ENCODE results near the gene C1QTNF5. TPM values are rescaled to one million over a fixed set of nuclear protein-coding genes. Genes with fewer than 3 reads are reported as not detected.

C1QTNF5 gene
- total and polyA plus RNA-seq, 2 donors from 2014 or later = 40.4 to 42.8 TPM

DNA sequence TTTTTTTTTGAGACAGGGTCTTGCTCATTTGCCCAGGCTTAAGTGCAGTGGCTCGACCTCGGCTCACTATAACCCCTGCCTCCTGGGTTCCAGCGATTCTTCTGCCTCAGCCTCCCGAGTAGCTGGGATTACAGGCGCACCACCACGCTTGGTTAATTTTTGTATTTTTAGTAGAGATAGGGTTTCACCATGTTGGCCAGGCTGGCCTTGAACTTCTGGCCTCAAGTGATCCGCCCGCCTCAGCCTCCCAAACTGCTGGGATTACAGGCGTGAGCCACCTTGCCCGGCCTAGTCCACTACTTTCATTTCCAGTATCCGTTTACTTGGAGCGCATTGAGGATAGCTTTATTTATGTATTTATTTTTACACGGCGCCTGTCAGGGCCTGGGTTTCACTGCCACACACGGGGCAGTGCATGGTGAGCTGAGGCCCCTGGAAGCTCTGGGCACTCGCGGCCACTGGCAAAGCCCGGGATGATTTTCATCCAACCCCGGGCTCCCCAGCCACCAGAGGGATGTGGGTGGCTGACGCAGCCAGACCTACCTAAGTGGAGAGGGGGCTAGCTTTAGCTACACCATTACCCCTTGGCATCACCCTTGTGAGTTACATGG lies 17.7 kb downstream of the C1QTNF5 start:
- peaks cover 0 to 11% (median 0%) of the 10 kb centered on the region in 3 donors for H3K4me1 ChIP-seq (ENCODE audit: control insufficient read depth in 2 of 3, insufficient read depth in 2 of 3, low read depth in 1 of 3, low read length in 3 of 3)
- H3K9me3 ChIP-seq (ENCODE audit: control insufficient read depth in 2 of 3, insufficient read depth in 1 of 3, low read length in 3 of 3) = no peaks in the 10 kb centered on the region
- H3K27me3 ChIP-seq (ENCODE audit: control insufficient read depth, insufficient read depth, low read length) = no peaks in the 10 kb centered on the region
- no peak overlapping the region for H3K9ac ChIP-seq (ENCODE audit: low read length in 3 of 3)
- intact Hi-C loops (cut with DNase I) = no loop called here
- FAIRE-seq = no peak
- H3K4me3 ChIP-seq (ENCODE audit: low read length in 3 of 3) = no peak overlapping the region
- TF ChIP-seq, protein P1, sequence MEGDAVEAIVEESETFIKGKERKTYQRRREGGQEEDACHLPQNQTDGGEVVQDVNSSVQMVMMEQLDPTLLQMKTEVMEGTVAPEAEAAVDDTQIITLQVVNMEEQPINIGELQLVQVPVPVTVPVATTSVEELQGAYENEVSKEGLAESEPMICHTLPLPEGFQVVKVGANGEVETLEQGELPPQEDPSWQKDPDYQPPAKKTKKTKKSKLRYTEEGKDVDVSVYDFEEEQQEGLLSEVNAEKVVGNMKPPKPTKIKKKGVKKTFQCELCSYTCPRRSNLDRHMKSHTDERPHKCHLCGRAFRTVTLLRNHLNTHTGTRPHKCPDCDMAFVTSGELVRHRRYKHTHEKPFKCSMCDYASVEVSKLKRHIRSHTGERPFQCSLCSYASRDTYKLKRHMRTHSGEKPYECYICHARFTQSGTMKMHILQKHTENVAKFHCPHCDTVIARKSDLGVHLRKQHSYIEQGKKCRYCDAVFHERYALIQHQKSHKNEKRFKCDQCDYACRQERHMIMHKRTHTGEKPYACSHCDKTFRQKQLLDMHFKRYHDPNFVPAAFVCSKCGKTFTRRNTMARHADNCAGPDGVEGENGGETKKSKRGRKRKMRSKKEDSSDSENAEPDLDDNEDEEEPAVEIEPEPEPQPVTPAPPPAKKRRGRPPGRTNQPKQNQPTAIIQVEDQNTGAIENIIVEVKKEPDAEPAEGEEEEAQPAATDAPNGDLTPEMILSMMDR (IDR thresholded peaks at IDR 0.05; ENCODE audit: borderline replicate concordance, extremely low read depth, insufficient read depth) = no peak
- DNase-seq = no peak
- H3K36me3 ChIP-seq (ENCODE audit: control insufficient read depth in 2 of 3, insufficient read depth in 3 of 3, low read length in 3 of 3) = no peaks in the 10 kb centered on the region
- peak overlapping the region in 1 of 2 donors; percentile 27 for H3K27ac ChIP-seq (ENCODE audit: low read depth in 2 of 2, low read length in 2 of 2)

DNA sequence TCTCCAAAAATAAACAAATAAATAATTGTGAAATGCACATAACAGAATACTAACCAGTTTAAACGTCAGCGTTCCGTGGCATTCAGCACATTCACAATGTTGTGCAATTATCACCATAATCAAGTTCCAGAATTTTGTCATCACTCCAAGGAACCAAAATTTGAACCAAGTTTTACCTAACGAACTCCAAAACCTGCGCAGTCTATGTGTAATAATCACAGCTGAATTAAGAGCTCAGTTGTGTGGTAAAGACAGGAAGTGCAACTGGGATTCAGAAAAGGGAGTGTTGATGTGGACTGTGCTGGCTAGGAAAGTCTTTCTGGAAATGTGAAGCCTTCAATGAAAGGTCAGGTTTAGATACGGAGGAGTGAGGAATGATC lies 18.3 kb downstream of the C1QTNF5 start:
- TF ChIP-seq, protein P1 (IDR thresholded peaks at IDR 0.05; ENCODE audit: borderline replicate concordance, extremely low read depth, insufficient read depth) = no peak
- FAIRE-seq = no peak
- intact Hi-C loops (cut with DNase I) = no loop called here
- peak in 1 of 5 donors; percentile 8 for DNase-seq
- H3K9me3 ChIP-seq (ENCODE audit: control insufficient read depth in 2 of 3, insufficient read depth in 1 of 3, low read length in 3 of 3) = no peaks in the 10 kb centered on the region
- no peaks in the 10 kb centered on the region for H3K36me3 ChIP-seq (ENCODE audit: control insufficient read depth in 2 of 3, insufficient read depth in 3 of 3, low read length in 3 of 3)
- H3K4me1 ChIP-seq (ENCODE audit: control insufficient read depth in 2 of 3, insufficient read depth in 2 of 3, low read depth in 1 of 3, low read length in 3 of 3) = peaks cover 0 to 14% (median 0%) of the 10 kb centered on the region in 3 donors
- no peak overlapping the region for H3K9ac ChIP-seq (ENCODE audit: low read length in 3 of 3)
- no peaks in the 10 kb centered on the region for H3K27me3 ChIP-seq (ENCODE audit: control insufficient read depth, insufficient read depth, low read length)
- no peak overlapping the region for H3K27ac ChIP-seq (ENCODE audit: low read depth in 2 of 2, low read length in 2 of 2)
- no peak overlapping the region for H3K4me3 ChIP-seq (ENCODE audit: low read length in 3 of 3)

DNA sequence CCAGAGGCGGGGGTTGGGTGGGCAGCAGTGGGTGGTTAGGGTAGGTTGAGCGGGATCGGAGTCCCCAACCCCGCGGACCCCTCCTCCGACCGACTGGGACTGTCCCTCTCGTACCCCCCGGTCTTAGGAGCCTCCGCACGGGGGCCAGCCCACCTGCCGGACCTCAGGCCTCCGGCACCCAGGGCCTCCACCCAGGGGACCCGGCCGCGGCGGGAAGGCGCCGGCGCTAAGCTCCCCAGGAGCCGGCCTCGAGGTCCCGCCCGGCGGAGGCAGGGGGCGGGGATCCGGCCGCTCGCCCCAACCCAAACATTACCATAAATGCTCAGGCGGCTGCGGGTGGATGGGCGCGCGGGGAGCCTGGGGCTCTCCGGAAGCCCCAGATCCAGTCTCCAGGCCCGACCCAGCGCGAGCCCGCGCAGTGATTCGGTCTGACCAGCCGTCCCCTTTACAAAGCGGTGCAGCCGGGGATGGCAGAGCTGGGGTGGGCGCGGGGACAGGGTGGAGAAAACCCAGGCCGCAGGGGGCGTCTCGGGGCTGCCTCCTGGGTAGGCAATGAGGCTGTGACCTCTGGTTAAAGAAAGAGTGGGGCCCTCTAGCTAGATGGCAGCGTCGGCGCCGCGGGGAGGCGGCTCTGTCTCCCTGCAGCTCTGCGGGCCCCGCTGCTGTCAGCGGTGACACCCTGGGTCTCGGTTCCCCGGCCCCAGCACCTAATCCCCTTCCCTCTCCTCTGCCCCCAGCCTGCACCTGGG lies 19.7 kb downstream of the C1QTNF5 start:
- peak overlapping the region in 1 of 3 donors; percentile 68 for H3K9ac ChIP-seq (ENCODE audit: low read length in 3 of 3)

More for the DNA sequence above, 19.7 kb downstream of the C1QTNF5 start:
- no peak for FAIRE-seq
- no peaks in the 10 kb centered on the region for H3K27me3 ChIP-seq (ENCODE audit: control insufficient read depth, insufficient read depth, low read length)
- TF ChIP-seq, protein P1 (IDR thresholded peaks at IDR 0.05; ENCODE audit: borderline replicate concordance, extremely low read depth, insufficient read depth) = no peak
- H3K4me1 ChIP-seq (ENCODE audit: control insufficient read depth in 2 of 3, insufficient read depth in 2 of 3, low read depth in 1 of 3, low read length in 3 of 3) = peaks cover 0 to 17% (median 2%) of the 10 kb centered on the region in 3 donors
- peak; percentile 75 to 91 (median 85) for DNase-seq
- no peaks in the 10 kb centered on the region for H3K9me3 ChIP-seq (ENCODE audit: control insufficient read depth in 2 of 3, insufficient read depth in 1 of 3, low read length in 3 of 3)
- peak overlapping the region in 2 of 3 donors; percentile 41 to 60 for H3K4me3 ChIP-seq (ENCODE audit: low read length in 3 of 3)
- H3K27ac ChIP-seq (ENCODE audit: low read depth in 2 of 2, low read length in 2 of 2) = peak overlapping the region; percentile 63 to 78
- H3K36me3 ChIP-seq (ENCODE audit: control insufficient read depth in 2 of 3, insufficient read depth in 3 of 3, low read length in 3 of 3) = no peaks in the 10 kb centered on the region
- intact Hi-C loops (cut with DNase I) = no loop called here
